Upper lobe of left lung (tissue), 6 donors: ENCODE results near the gene CXCL12. TPM values are rescaled to one million over a fixed set of nuclear protein-coding genes. Genes with fewer than 3 reads are reported as not detected.

Experiments used
- ATAC-seq, 2 donors: fragments of 200-7000 bp; cut with Tn5 transposase; one replicate each; pipeline ENCODE4 v1.9.1; 2022; ENCODE audit warnings: mild to moderate bottlenecking in 2 of 2, moderate library complexity in 2 of 2; ENCODE audit not compliant: low FRiP score in 2 of 2
- DNase-seq, 2 donors: peaks; one replicate each; pipeline ENCODE4 v3.0.0-alpha.2; 2019 to 2020
- H3K27ac ChIP-seq, 4 donors: fragments of 200-600 bp; sonication (generic); one replicate each; pipeline ENCODE4 v1.5.1; 2016 to 2019
- H3K27me3 ChIP-seq, 4 donors: fragments of 200-600 bp; sonication (generic); one replicate each; pipeline ENCODE4 v1.5.1; 2017 to 2019
- H3K36me3 ChIP-seq, 4 donors: fragments of 200-600 bp; sonication (generic); one replicate each; pipeline ENCODE4 v1.5.1; 2016 to 2019
- H3K4me1 ChIP-seq, 4 donors: fragments of 200-600 bp; sonication (generic); one replicate each; pipeline ENCODE4 v1.5.1; 2018 to 2019
- H3K4me3 ChIP-seq, 4 donors: fragments of 200-600 bp; sonication (generic); one replicate each; pipeline ENCODE4 v1.5.1; 2017 to 2019; ENCODE audit warnings: mild to moderate bottlenecking in 2 of 4, moderate library complexity in 1 of 4
- H3K9me3 ChIP-seq, 4 donors: fragments of 200-600 bp; sonication (generic); one replicate each; pipeline ENCODE4 v1.5.1; 2018 to 2019
- CTCF ChIP-seq, 6 experiments: fragments of 450-650 bp in 4 of 6; fragments of 200-600 bp in 2 of 6; sonication (generic) in 2 of 6; IDR thresholded peaks; one replicate each; pipeline ENCODE4 v1.5.1; 2016 to 2019; ENCODE audit warnings: antibody characterized with exemption in 6 of 6
- EP300 ChIP-seq, 4 donors: sonication (generic); formaldehyde crosslinking; IDR thresholded peaks; one replicate each; pipeline ENCODE4 v1.5.1; 2017; ENCODE audit warnings: antibody characterized with exemption in 4 of 4, control low read depth in 2 of 4
- POLR2A ChIP-seq, 4 donors: fragments of 450-650 bp; IDR thresholded peaks; one replicate each; pipeline ENCODE4 v1.5.1; 2016 to 2017; ENCODE audit warnings: antibody characterized with exemption in 4 of 4, mild to moderate bottlenecking in 2 of 4
- POLR2AphosphoS5 ChIP-seq, 2 donors: sonication (generic); formaldehyde crosslinking; IDR thresholded peaks; one replicate each; pipeline ENCODE4 v1.5.1; 2017; ENCODE audit warnings: antibody characterized with exemption in 2 of 2
- WGBS, 2 donors: methylation state at CpG; one replicate each; pipeline ENCODE4 v1.1.5; 2017 to 2018; 5-methylcytosine and 5-hydroxymethylcytosine counted together
- total RNA-seq, 6 donors: library from RNA; depleted of rRNA in 4 of 6; stranded (reverse); fragments of >200 nt in 4 of 6; gene quantifications; one replicate each; pipeline versions ENCODE4 v1.1.0 to v1.2.1, GENCODE V29; 2016 to 2021
- donor health status: DM: no; HTN: no; CAD: no; lungs with moderate emphysema.
- donor health status: DM: no; HTN: yes; CAD: no; lungs with severe emphysema.

CXCL12 gene
- total RNA-seq, 6 donors from 2014 or later: 3.5 to 61.6 (median 14.6) TPM

DNA sequence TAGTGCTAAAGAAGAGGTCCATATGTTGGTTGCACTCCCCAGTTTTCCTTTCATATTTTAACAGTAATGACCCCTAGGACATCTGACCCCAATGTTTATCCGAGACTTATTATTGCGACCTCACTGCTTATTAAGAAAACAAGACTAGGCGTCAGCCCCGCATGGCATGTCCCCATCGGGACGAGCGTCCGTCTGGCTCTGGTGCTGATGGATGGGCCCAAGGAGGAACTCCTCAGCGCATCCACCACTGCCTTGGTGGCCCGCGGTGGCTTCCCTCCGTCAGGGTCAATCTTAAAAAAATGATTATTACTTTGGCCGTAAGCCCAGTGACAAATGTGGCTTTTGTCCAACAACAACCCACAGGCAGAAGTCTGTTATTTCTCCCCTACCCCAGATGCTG, 40.1 kb upstream of the CXCL12 start:
- ATAC-seq: no peak
- no peaks in the 10 kb centered on the region for H3K36me3 ChIP-seq
- H3K4me1 ChIP-seq: no peaks in the 10 kb centered on the region
- no peak overlapping the region for H3K4me3 ChIP-seq
- H3K27me3 ChIP-seq: no peaks in the 10 kb centered on the region
- WGBS, 2 donors: 68 to 71% methylated on average over 13 of the region's 13 CpGs
- no peaks in the 10 kb centered on the region for H3K9me3 ChIP-seq
- TF ChIP-seq EP300 (IDR thresholded peaks at IDR 0.05) (no peak), POLR2A (IDR thresholded peaks at IDR 0.05) (no peak), POLR2AphosphoS5 (IDR thresholded peaks at IDR 0.05) (no peak), CTCF (IDR thresholded peaks at IDR 0.05) (no peak)
- DNase-seq: peak in 1 of 2 donors; percentile 32
- no peak overlapping the region for H3K27ac ChIP-seq

GRCh38 chr10:44424298-44424697, 39.4 kb upstream of the CXCL12 start:
- no peaks in the 10 kb centered on the region for H3K27me3 ChIP-seq
- H3K4me3 ChIP-seq: no peak overlapping the region
- no peaks in the 10 kb centered on the region for H3K4me1 ChIP-seq
- ATAC-seq (no peak), DNase-seq (no peak)
- 56 to 63% methylated on average over 5 of the region's 5 CpGs for WGBS, 2 donors
- no peaks in the 10 kb centered on the region for H3K36me3 ChIP-seq
- H3K9me3 ChIP-seq: no peaks in the 10 kb centered on the region
- no peak overlapping the region for H3K27ac ChIP-seq
- TF ChIP-seq EP300 (IDR thresholded peaks at IDR 0.05): no peak
- no peak for TF ChIP-seq POLR2A (IDR thresholded peaks at IDR 0.05)
- TF ChIP-seq POLR2AphosphoS5 (IDR thresholded peaks at IDR 0.05): no peak
- no peak for TF ChIP-seq CTCF (IDR thresholded peaks at IDR 0.05)

- ATAC-seq (no peak), DNase-seq (no peak)
- TF ChIP-seq EP300 (IDR thresholded peaks at IDR 0.05): no peak
- no peak for TF ChIP-seq CTCF (IDR thresholded peaks at IDR 0.05)
- no peak for TF ChIP-seq POLR2A (IDR thresholded peaks at IDR 0.05)
- no peak for TF ChIP-seq POLR2AphosphoS5 (IDR thresholded peaks at IDR 0.05)
- WGBS, 2 donors: 75 to 80% methylated on average over 4 to 8 of the region's 8 CpGs
- Histone ChIP-seq H3K9me3 (no peaks in the 10 kb centered on the region), H3K4me1 (no peaks in the 10 kb centered on the region), H3K36me3 (no peaks in the 10 kb centered on the region), H3K4me3 (no peak overlapping the region), H3K27me3 (no peaks in the 10 kb centered on the region), H3K27ac (no peak overlapping the region)
These were observed 37.7 kb upstream of the CXCL12 start for GRCh38 chr10:44422570-44423101.

DNA sequence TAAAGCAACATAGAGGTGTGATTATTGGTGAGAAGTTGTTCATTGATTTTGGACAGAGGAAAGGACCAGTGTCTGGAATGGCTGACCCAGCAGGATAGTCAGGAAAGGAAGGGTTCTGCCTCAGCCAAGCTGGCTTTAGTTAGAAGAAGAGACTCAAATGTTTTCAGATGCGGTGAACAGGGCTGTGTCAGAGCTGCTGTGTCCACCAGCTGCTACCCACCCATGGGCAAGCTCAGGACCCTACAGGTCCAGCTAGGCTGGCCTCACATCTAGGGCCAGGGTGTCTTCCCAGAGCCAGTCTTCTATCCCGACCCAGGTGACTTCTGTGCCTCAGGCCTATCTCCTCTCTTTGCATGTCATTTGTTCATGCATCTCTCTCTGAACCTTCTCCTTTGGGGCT, 37.3 kb upstream of the CXCL12 start:
- no peaks in the 10 kb centered on the region for H3K4me1 ChIP-seq
- H3K4me3 ChIP-seq: no peak overlapping the region
- H3K27ac ChIP-seq: no peak overlapping the region
- no peak for TF ChIP-seq CTCF (IDR thresholded peaks at IDR 0.05)
- no peak for TF ChIP-seq EP300 (IDR thresholded peaks at IDR 0.05)
- TF ChIP-seq POLR2A (IDR thresholded peaks at IDR 0.05): no peak
- no peak for TF ChIP-seq POLR2AphosphoS5 (IDR thresholded peaks at IDR 0.05)
- no peak for ATAC-seq
- WGBS, 2 donors: 77 to 89% methylated on average over 2 of the region's 2 CpGs
- no peaks in the 10 kb centered on the region for H3K9me3 ChIP-seq
- no peaks in the 10 kb centered on the region for H3K27me3 ChIP-seq
- no peak for DNase-seq
- H3K36me3 ChIP-seq: no peaks in the 10 kb centered on the region

- no peak for DNase-seq
- WGBS, 2 donors: 74 to 78% methylated on average over 2 of the region's 2 CpGs
- H3K27ac ChIP-seq: no peak overlapping the region
- H3K36me3 ChIP-seq: no peaks in the 10 kb centered on the region
- no peak for ATAC-seq
- H3K4me1 ChIP-seq: no peaks in the 10 kb centered on the region
- TF ChIP-seq CTCF (IDR thresholded peaks at IDR 0.05) (no peak), POLR2AphosphoS5 (IDR thresholded peaks at IDR 0.05) (no peak), EP300 (IDR thresholded peaks at IDR 0.05) (no peak), POLR2A (IDR thresholded peaks at IDR 0.05) (no peak)
- H3K4me3 ChIP-seq: no peak overlapping the region
- no peaks in the 10 kb centered on the region for H3K27me3 ChIP-seq
- peaks cover 0 to 2% (median 0%) of the 10 kb centered on the region in 4 donors for H3K9me3 ChIP-seq
These were observed 35.1 kb upstream of the CXCL12 start for GRCh38 chr10:44419790-44420549.
